Omental fat pad (tissue), 4 donors: Measurements from ENCODE around the gene FAM114A2. TPM values are rescaled to one million over a fixed set of nuclear protein-coding genes. Genes with fewer than 3 reads are reported as not detected.

ENCODE experiments used
- ATAC-seq: fragments of 150-250 bp; one replicate; pipeline ENCODE4 v1.9.1; 2016; ENCODE audit warnings: mild to moderate bottlenecking, moderate library complexity; ENCODE audit not compliant: low FRiP score
- DNase-seq: peaks from one replicate; pipeline ENCODE4 v3.0.0-alpha.2; 2019; ENCODE audit warnings: low spot score
- total RNA-seq, 4 donors: library from RNA; depleted of rRNA; stranded (reverse); fragments of >200 nt; gene quantifications; one replicate each; pipeline ENCODE4 v1.1.0, GENCODE V29; 2016
- TF ChIP-seq, protein P1 (sequence below), 3 donors: fragments of 450-650 bp; IDR thresholded peaks; one replicate each; pipeline ENCODE4 v1.5.1; 2016 to 2017; ENCODE audit warnings: antibody characterized with exemption in 3 of 3, mild to moderate bottlenecking in 3 of 3, moderate library complexity in 2 of 3

The FAM114A2 gene
- total RNA-seq, result 10 to 100 TPM; 13.2 to 21.1 (median 17.8) TPM

DNA sequence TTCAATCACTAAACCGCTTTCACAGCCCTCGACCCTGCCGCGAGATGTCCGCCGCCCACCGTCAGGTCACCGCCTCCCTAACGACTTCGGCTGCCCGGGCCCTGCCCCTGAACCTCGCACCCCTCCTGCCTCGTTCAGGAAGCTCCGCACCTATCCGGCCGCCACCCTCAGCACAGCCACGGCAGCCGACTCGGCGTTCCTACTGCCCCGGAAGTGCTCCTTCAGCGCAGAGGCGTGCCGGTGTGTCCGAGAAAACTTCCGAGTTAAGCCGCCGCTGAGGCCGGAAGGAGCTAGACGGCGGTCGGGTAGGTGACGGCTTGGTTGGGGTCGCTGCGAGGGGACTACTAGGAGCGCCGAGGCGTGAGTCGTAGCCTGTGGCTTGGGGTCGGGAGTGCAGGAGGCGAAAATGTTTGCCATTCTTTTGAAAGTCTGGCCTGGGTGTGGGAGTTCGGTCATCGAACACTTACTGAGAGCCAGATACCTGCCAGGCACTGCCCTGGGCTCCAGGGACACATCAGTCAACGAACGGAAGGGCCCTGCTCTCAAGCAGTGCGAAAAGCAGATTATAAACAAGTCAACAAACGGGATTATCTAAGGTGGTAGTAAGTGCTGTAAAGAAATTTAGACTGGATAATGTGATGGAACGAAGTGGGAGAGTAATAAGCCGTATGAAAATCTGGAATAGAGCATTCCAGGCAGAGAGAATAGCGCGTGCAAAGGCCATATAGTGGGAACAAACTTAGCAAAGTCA lies at the start of gene FAM114A2, which contains the start of gene MFAP3:
FAM114A2 (minus strand) TSS at position 204 of the 751 bp plus-strand sequence. CDS start 3,957 bp downstream, outside the sequence.
MFAP3 (plus strand) TSS at position 261 of the 751 bp plus-strand sequence. CDS start 10,756 bp downstream, outside the sequence.
- DNase-seq (peak; percentile 58), ATAC-seq (peak; percentile 97)
- TF ChIP-seq, protein P1, sequence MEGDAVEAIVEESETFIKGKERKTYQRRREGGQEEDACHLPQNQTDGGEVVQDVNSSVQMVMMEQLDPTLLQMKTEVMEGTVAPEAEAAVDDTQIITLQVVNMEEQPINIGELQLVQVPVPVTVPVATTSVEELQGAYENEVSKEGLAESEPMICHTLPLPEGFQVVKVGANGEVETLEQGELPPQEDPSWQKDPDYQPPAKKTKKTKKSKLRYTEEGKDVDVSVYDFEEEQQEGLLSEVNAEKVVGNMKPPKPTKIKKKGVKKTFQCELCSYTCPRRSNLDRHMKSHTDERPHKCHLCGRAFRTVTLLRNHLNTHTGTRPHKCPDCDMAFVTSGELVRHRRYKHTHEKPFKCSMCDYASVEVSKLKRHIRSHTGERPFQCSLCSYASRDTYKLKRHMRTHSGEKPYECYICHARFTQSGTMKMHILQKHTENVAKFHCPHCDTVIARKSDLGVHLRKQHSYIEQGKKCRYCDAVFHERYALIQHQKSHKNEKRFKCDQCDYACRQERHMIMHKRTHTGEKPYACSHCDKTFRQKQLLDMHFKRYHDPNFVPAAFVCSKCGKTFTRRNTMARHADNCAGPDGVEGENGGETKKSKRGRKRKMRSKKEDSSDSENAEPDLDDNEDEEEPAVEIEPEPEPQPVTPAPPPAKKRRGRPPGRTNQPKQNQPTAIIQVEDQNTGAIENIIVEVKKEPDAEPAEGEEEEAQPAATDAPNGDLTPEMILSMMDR (IDR thresholded peaks at IDR 0.05), result no peak

DNA sequence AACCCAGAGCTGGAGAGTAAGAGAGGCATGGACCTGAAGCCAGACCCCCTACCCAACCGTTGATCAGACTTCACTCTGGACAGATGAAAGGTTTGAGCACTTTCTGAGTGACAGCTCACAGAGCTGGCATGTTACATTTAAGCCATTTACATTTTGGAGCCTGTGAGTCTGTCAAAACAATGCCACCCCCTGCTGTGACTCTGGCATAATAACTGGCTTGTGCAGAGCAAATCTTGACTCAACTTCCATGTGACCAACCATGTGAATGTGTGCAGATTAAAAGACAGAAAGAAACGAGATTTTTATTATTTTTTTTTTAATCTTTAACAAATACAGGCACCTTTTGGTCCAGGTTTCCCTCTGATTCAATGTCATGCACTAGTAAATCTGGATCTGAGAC lies 48.5 kb upstream of the FAM114A2 start:
- ATAC-seq (no peak), DNase-seq (no peak)
- TF ChIP-seq, protein P1 (IDR thresholded peaks at IDR 0.05), result no peak

DNA sequence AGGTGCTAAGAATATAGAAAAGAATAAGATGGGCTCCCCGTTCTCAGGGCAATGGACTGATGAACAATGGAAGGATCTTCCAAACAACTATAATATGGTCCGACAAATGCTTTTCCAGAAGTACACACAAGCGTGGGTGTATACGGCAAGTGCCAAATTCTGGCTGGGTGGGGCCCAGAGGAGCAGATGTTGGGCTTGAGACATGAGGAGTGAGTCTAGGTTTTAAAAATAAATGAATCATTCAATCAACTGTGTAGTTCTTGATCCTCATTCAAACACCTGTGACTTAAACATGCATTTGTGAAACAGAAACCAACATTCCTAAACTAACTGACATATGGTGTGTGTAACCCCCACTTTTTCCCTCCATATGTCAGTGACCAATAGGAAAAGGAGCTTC lies 47.9 kb upstream of the FAM114A2 start:
- TF ChIP-seq, protein P1 (IDR thresholded peaks at IDR 0.05), result no peak
- ATAC-seq (no peak), DNase-seq (no peak)

DNA sequence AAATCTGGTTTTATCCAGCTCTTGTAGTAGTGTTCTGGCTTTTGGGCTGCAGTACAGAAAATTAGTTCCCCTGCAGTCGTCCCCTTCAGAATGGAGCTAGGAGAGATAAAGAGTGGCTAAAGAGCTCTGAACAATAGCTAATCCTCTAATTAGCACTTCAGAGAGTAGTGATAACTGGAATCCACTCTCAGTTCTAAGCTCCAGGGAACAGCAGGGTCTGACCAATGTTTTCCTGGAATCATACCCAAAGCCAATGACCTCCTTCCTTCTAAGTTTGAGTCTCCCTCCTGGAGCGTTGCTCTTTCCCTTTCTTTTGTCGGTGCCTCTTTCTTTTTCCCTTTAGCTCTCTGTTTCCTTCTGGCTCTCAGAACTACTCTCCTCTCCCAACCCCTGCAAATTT lies 47.4 kb upstream of the FAM114A2 start:
- TF ChIP-seq, protein P1 (IDR thresholded peaks at IDR 0.05), result no peak
- ATAC-seq, result no peak
- no peak for DNase-seq

DNA sequence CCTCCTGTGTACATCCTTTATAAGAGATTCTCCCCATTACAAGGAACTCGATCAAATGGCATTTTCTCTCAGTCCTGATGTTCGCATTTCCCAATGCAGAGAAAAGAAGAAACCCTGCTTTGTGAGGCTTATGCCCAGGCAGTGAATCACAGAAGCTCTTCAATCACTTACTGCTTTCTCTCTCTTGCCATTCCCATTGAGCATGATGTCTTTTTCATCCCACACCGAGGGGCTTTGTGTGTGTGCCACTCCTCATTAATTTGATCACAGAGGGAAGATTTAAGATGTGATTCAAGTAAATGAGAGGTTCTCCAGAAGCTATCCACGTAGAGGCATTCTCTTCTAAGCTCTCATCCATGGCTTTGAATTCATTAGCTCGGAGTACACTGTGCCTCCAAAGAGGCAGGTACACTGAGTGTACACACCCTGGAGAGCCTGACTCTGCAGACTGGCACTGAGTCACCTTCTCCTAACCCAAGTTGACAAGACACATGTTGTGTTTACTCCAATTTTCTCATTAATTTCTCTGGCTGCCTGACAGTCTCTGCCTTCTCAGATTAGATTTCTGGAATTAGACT lies 45.4 kb upstream of the FAM114A2 start:
- no peak for DNase-seq
- TF ChIP-seq, protein P1 (IDR thresholded peaks at IDR 0.05), result no peak
- no peak for ATAC-seq

DNA sequence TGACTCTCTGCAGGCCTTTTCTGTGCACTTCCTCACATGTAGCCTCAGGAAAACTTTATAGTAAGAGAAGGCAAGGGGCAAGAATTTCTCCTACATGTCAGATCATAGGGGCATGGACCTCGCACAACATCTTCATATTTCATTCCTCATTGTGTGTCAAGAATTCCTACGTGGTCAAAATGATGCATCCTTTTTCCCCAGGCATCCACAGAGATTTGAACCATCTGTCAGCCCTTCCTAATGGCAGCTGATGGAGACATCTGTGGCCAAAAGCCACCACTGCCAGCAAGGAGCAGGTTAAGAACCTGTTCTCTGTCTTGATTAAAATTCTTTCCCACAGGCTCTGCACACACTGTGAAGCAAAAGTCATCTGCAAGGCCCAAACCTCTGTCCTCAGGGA lies 42.5 kb upstream of the FAM114A2 start:
- DNase-seq (no peak), ATAC-seq (no peak)
- TF ChIP-seq, protein P1 (IDR thresholded peaks at IDR 0.05), result no peak

DNA sequence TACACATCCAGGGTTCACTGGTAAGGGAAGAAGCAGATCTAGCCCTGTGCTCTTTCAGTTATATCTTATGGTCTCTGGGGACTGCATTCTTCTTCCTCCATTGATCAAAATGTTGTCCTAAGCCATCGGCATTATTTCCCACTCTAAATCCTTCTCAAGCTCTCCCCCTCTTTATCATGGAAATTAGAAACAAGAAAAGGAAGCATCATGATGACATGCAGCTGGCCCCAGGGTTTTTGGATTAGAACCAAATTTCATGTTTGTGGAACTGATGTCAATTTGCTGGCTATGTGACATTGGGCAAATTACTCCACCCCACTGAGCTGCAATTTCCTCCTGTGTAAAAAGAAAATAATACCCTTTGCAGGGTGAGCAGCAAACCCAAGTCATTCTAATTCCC lies 39.6 kb upstream of the FAM114A2 start:
- no peak for DNase-seq
- no peak for ATAC-seq
- TF ChIP-seq, protein P1 (IDR thresholded peaks at IDR 0.05), result no peak
